Measurements from ENCODE around the gene TMEM200B.
"Not testable (repeated sequence)": the region's sequence is repeated elsewhere in the genome, so short reads cannot be mapped to it uniquely, and the experiment has no call there.

The TMEM200B gene

GRCh38 chr1:29117381-29117780 lies 6.3 kb downstream of the TMEM200B start:
- H3K4me3 ChIP-seq (ENCODE audit: low read depth in 1 of 2, low read length in 1 of 2): no peak overlapping the region
- no peaks in the 10 kb centered on the region for H3K9me3 ChIP-seq
- peaks cover 5 to 14% of the 10 kb centered on the region in 2 experiments for H3K4me1 ChIP-seq (ENCODE audit: control insufficient read depth in 1 of 2, insufficient read depth in 1 of 2, low read depth in 1 of 2, low read length in 1 of 2)
- peaks cover 82% of the 10 kb centered on the region for H3K36me3 ChIP-seq
- no peak for TF ChIP-seq CTCF (IDR thresholded peaks at IDR 0.05)
- no peak overlapping the region for H3K27ac ChIP-seq
- peaks cover 35% of the 10 kb centered on the region for H3K27me3 ChIP-seq

GRCh38 chr1:29114654-29115053 lies 9.0 kb downstream of the TMEM200B start:
- Histone ChIP-seq H3K4me3 (ENCODE audit: low read depth in 1 of 2, low read length in 1 of 2) (no peak overlapping the region), H3K27me3 (peaks cover 7% of the 10 kb centered on the region), H3K9me3 (no peaks in the 10 kb centered on the region), H3K27ac (no peak overlapping the region), H3K36me3 (peaks cover 96% of the 10 kb centered on the region), H3K4me1 (ENCODE audit: control insufficient read depth in 1 of 2, insufficient read depth in 1 of 2, low read depth in 1 of 2, low read length in 1 of 2) (no peaks in the 10 kb centered on the region)
- no peak for TF ChIP-seq CTCF (IDR thresholded peaks at IDR 0.05)

- Histone ChIP-seq H3K27me3 (no peaks in the 10 kb centered on the region), H3K9me3 (no peaks in the 10 kb centered on the region), H3K4me3 (ENCODE audit: low read depth in 1 of 2, low read length in 1 of 2) (no peak overlapping the region), H3K36me3 (peaks cover 94% of the 10 kb centered on the region), H3K27ac (no peak overlapping the region), H3K4me1 (ENCODE audit: control insufficient read depth in 1 of 2, insufficient read depth in 1 of 2, low read depth in 1 of 2, low read length in 1 of 2) (no peaks in the 10 kb centered on the region)
- no peak for TF ChIP-seq CTCF (IDR thresholded peaks at IDR 0.05)
Observed at GRCh38 chr1:29113413-29114117, 10.1 kb downstream of the TMEM200B start.

- H3K27ac ChIP-seq: no peak overlapping the region
- H3K36me3 ChIP-seq: peaks cover 92% of the 10 kb centered on the region
- H3K9me3 ChIP-seq: no peaks in the 10 kb centered on the region
Observed at GRCh38 chr1:29112705-29113412, 10.8 kb downstream of the TMEM200B start.

GRCh38 chr1:29108041-29108440 lies 15.7 kb downstream of the TMEM200B start:
- H3K36me3 ChIP-seq: peaks cover 57% of the 10 kb centered on the region
- H3K4me1 ChIP-seq (ENCODE audit: control insufficient read depth in 1 of 2, insufficient read depth in 1 of 2, low read depth in 1 of 2, low read length in 1 of 2); H3K4me3 ChIP-seq (ENCODE audit: low read depth in 1 of 2, low read length in 1 of 2); H3K9me3 ChIP-seq; H3K27ac ChIP-seq; H3K27me3 ChIP-seq: not testable (repeated sequence)

More at GRCh38 chr1:29112705-29113412, 10.8 kb downstream of the TMEM200B start:
- Histone ChIP-seq H3K4me1 (ENCODE audit: control insufficient read depth in 1 of 2, insufficient read depth in 1 of 2, low read depth in 1 of 2, low read length in 1 of 2) (no peaks in the 10 kb centered on the region), H3K4me3 (ENCODE audit: low read depth in 1 of 2, low read length in 1 of 2) (no peak overlapping the region), H3K27me3 (no peaks in the 10 kb centered on the region)
- TF ChIP-seq CTCF (IDR thresholded peaks at IDR 0.05): no peak

GRCh38 chr1:29105822-29106221 lies 17.9 kb downstream of the TMEM200B start:
- Histone ChIP-seq H3K36me3 (peaks cover 58% of the 10 kb centered on the region), H3K27ac (no peak overlapping the region)
- no peak for TF ChIP-seq CTCF (IDR thresholded peaks at IDR 0.05)

More at GRCh38 chr1:29105822-29106221, 17.9 kb downstream of the TMEM200B start:
- Histone ChIP-seq H3K27me3 (no peaks in the 10 kb centered on the region), H3K9me3 (no peaks in the 10 kb centered on the region), H3K4me1 (ENCODE audit: control insufficient read depth in 1 of 2, insufficient read depth in 1 of 2, low read depth in 1 of 2, low read length in 1 of 2) (no peaks in the 10 kb centered on the region), H3K4me3 (ENCODE audit: low read depth in 1 of 2, low read length in 1 of 2) (no peak overlapping the region)
